Adipose tissue (tissue), 3 donors: ENCODE data around the gene PPP3R2. TPM values are rescaled to one million over a fixed set of nuclear protein-coding genes. Genes with fewer than 3 reads are reported as not detected.

Experiments
- H3K27ac ChIP-seq: one replicate; pipeline ENCODE4 v1.5.1; 2013; ENCODE audit warnings: low read depth, low read length
- WGBS, 3 donors: extraction: QIAGEN DNeasy Blood & Tissue Kit; methylation state at CpG; one replicate each; pipeline ENCODE4 v1.1.7; 2013; 5-methylcytosine and 5-hydroxymethylcytosine counted together
- polyA plus RNA-seq, 3 donors: library from polyadenylated mRNA; stranded (reverse); fragments of 200-250 nt; gene quantifications; one replicate each; pipeline ENCODE4 v1.2.3, GENCODE V29; 2013
- donor health status: healthy with polysubstance abuse.
- donor health status: Bipolar disorder and iron deficiency.
- donor health status: healthy.

PPP3R2 gene, protein sequence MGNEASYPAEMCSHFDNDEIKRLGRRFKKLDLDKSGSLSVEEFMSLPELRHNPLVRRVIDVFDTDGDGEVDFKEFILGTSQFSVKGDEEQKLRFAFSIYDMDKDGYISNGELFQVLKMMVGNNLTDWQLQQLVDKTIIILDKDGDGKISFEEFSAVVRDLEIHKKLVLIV
- not detected for polyA plus RNA-seq

GRCh38 chr9:101594796-101595195 is at the start of gene PPP3R2:
PPP3R2 (minus strand) TSS chr9:101594969; CDS start chr9:101594921, 48 bp downstream.
- WGBS, 3 donors, result 89 to 93% (median 92%) methylated on average over 19 of the region's 19 CpGs
- no peak within 1 kb of the TSS for H3K27ac ChIP-seq

DNA sequence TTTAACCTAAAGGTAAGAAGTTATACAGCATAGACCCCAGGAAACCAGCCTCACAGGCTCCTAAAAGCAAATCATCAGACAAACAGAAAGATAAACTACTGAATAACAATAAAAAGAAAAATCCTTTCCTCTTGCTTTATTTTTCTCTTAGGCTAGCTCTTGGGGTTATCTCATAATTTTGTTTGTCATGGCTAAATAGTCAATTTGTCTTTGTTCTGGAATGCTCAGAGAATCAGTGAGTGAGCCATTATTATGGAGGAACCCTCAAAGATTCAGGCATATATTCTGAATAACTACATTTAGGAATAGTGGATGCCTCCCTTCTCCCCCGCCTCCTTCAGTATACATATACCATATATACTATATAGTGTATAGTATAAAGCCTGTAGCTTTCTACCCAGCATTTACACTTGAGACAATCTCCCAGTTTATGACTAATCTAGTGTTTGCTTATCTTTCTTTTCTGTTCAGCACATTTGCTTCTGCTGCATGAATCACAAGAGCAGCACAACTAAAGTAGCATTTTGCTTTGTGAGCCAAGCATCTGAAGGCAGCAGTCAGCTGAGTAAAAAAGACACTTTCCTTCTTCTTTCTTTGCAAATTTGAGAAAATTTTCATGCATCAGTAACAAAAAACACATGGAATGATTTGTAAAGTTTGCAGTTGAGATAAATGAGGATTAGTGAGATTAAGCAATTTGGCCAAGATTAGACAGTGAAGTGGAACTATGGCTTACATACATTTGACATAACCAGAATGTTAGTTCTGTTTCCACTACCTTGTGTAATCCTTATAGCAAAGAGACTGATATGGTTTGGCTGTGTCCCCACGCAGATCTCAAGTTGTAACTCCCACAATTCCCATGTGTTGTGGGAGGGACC is 45.3 kb upstream of the PPP3R2 start:
- WGBS, 3 donors, result 65 to 68% (median 67%) methylated on average over 2 of the region's 2 CpGs

GRCh38 chr9:101639311-101639710 is 44.5 kb upstream of the PPP3R2 start:
- 4 to 44% (median 43%) methylated on average over 1 of the region's 1 CpG for WGBS, 3 donors
- no peak overlapping the region for H3K27ac ChIP-seq

More for the DNA sequence above, 45.3 kb upstream of the PPP3R2 start:
- no peak overlapping the region for H3K27ac ChIP-seq

DNA sequence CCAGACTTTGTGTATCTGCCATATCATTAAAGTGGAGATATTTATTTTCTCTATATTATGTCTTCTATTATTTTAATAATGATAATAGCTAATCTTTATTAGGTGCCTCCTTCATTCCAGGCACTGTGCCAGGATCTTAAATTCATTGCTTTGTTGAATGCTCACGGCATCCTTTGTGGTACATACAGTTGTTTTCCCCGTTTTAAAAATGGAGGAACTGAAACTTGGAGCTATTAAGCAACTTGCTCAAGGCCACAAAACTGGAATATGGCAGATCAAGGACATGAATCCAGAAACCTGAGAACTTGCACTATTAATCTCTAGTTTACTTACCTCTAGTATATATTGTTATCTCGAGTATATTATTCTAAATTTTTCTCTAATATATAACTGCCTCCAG is 41.5 kb upstream of the PPP3R2 start:
- 55 to 78% (median 66%) methylated on average over 3 of the region's 3 CpGs for WGBS, 3 donors
- no peak overlapping the region for H3K27ac ChIP-seq

DNA sequence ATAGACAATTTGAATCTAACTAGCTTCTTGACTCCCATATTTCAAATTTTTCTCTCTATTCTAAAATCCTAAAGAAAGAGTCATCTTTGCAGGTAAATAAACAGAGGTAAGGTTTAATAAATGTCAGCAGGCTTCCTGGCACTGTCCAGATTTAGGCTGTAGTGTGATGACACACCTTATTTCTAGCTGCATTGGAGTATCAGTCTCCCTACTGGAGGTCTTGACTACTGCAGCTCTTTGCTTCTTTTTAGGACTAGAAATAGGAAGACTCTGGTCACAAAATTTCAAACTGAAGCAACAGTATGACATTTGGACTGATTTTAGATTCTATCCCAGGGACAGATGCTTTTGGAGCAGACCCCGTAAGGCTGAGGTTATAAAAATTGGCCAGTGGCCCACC is 40.7 kb upstream of the PPP3R2 start:
- no peak overlapping the region for H3K27ac ChIP-seq
- WGBS, 3 donors, result 88 to 100% (median 91%) methylated on average over 1 of the region's 1 CpG

DNA sequence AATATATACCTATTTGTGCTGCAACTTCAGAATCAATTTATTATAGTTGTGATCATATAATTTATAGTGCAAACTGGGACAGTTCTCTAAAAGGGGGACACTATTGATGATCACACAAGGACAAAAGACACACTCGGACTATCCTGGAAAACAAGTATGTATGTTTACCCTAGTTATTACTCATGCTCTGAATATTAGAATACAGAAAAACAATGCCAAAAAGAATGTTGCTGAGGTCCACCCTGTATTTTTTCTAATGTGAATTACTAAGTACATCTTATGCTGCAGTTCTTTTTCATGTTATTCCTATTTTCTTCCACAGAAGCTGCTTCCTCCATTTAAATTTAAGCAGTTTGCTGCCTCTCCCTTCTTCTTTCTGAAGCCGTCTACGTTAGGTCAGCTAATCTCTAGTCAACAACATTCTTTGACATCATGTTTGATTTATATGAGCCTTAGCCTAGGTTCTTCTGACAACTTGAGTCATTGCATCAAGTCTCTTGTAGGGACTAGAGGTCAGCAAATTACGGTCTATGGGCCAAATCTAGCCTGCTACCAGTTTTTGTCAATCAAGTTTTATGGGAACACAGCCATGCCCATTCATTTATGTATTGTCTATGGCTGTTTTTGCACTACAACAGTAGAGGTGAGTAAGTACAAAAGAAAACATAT is 40.1 kb upstream of the PPP3R2 start:
- 64 to 75% (median 67%) methylated on average over 4 of the region's 4 CpGs for WGBS, 3 donors
- H3K27ac ChIP-seq, result no peak overlapping the region

DNA sequence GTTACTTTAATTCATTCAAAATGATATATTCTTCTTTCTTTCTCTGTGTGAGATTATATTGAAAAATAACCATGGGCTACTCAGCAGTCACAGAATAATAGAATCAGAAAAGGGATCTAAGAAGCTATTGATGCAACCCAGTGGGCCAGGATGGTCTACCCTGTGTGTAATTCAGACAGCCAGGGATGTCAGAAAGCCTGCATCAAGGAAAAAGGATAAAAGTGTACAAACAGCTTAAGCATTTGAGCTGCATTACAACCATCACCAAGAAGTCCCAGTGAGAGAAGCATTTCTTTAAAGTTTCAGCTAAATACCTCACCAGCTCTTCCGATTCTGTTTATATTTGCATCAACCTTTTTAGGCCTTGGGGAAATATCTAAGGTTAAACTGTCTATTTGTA is 37.8 kb upstream of the PPP3R2 start:
- H3K27ac ChIP-seq, result no peak overlapping the region
- WGBS, 3 donors, result 87 to 94% (median 91%) methylated on average over 1 of the region's 1 CpG

GRCh38 chr9:101631892-101632291 is 37.1 kb upstream of the PPP3R2 start:
- H3K27ac ChIP-seq, result no peak overlapping the region
- WGBS, 3 donors, result 45 to 63% (median 56%) methylated on average over 2 of the region's 2 CpGs

- H3K27ac ChIP-seq, result no peak overlapping the region
- 66 to 80% (median 80%) methylated on average over 5 of the region's 5 CpGs for WGBS, 3 donors
Measured at GRCh38 chr9:101629636-101630035, 34.9 kb upstream of the PPP3R2 start.

- 65 to 74% (median 72%) methylated on average over 4 of the region's 4 CpGs for WGBS, 3 donors
- no peak overlapping the region for H3K27ac ChIP-seq
Measured at GRCh38 chr9:101628173-101628572, 33.4 kb upstream of the PPP3R2 start.

DNA sequence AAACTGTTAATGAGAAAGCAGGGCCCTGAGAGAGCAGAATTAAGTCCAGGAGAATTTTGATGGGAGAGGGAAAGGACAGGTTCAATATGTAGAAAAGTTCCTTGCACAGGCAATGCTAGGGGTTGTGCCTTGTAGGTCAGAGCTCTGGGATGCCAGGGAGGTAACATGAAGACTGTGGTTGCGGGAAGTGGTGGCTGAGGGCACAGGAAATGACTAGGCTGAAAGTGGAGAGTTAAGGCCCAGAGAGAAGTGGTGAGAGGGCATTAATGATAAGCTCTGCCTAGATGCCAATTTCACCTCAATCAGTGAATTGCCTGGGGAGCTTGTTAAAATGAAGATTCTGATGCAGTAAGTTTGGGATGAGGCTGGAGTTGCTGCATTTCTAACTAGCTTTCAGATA is 31.5 kb upstream of the PPP3R2 start:
- WGBS, 3 donors, result 52 to 84% (median 63%) methylated on average over 1 of the region's 1 CpG
- no peak overlapping the region for H3K27ac ChIP-seq

GRCh38 chr9:101625876-101626275 is 31.1 kb upstream of the PPP3R2 start:
- no peak overlapping the region for H3K27ac ChIP-seq
- 59 to 89% (median 62%) methylated on average over 2 of the region's 2 CpGs for WGBS, 3 donors

DNA sequence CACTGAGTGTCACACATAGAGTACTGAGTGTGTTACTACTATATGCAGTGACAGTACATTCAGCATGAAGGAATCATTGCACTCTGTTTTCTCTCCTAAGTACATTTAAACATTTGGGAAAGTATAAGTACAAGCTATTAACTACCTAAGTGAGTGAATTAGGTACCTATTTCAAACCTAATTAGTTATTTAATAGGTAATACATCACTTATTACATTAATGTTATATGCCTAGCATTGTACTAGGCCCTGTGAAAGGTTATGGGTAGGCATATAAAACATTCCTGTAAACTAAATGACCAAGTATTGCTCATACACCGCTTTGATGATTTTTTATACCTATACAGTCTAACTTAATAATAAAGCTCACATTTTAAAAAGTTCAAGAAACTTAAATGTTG is 25.7 kb upstream of the PPP3R2 start:
- 90 to 98% (median 94%) methylated on average over 1 of the region's 1 CpG for WGBS, 3 donors
- H3K27ac ChIP-seq, result no peak overlapping the region

DNA sequence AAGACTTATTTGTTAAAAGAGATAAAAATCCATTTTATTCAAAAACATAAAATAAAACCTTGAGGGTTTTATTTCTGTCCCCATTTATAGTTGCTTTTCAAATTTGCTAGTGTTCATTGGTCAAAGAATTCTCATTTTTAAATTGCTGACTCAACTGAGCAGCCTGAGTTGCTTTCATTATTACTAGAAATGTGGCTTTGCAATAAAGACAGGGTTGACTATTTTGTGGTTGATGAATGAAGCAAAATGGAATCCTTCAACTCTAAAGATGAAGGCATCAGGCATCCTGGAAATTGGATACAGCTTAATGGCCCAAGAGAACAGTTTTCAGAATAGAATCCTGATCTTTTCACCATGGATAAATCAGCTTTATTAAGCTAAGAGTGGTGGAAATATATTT is 23.9 kb upstream of the PPP3R2 start:
- H3K27ac ChIP-seq, result no peak overlapping the region

- 48 to 90% (median 89%) methylated on average over 3 of the region's 3 CpGs for WGBS, 3 donors
- no peak overlapping the region for H3K27ac ChIP-seq
Measured at GRCh38 chr9:101605547-101605946, 10.8 kb upstream of the PPP3R2 start.

DNA sequence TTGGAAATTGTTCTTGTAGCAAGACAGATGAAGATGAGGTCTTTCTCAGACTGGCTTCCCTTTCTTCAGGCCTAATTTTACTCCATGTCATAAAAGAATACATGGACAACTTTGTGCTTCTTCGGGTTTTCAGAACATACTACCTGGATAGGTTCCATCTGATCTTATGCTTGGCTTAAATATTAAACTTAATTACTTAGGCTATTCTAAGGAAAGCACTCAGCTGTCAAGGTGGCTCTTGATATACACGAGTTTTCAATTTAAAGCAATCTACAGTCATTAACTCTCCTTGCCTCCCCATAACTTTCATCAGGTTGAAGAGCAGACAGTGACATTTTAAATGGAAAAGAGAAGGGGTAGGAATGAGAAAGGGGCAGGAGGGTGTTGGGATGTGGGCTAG is 9.5 kb upstream of the PPP3R2 start:
- H3K27ac ChIP-seq, result no peak overlapping the region
- whole genome bisulfite sequencing, 3 donors, result 41 to 79% (median 71%) methylated on average over 2 of the region's 2 CpGs

GRCh38 chr9:101601904-101602765 is 7.4 kb upstream of the PPP3R2 start:
- 18 to 27% (median 23%) methylated on average over 11 of the region's 11 CpGs for WGBS, 3 donors
- H3K27ac ChIP-seq, result no peak overlapping the region

GRCh38 chr9:101593345-101593744 is 1.4 kb downstream of the PPP3R2 start:
- H3K27ac ChIP-seq, result no peak overlapping the region
- 58 to 89% (median 87%) methylated on average over 2 of the region's 2 CpGs for WGBS, 3 donors

DNA sequence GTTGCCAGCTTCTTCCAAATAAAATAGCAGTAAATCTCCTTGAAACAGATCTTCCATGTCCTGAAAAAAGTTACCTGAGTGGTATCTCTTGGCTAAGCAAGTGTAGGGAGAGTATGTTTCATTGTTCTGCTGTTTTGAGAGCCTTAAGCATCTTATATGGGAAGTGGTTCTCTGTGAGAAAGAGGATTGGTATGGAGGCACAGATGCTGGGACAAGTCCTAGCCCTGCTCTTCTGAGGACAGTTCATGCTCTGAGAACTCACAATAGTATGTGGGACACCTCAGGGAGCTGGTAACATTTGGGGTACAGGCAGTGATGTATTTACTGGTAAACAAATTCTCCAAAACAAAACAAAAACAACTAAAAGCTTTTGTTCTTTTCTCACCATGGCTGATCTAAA is 2.0 kb downstream of the PPP3R2 start:
- H3K27ac ChIP-seq, result no peak overlapping the region
